Hepatocyte (in vitro differentiated cells): ENCODE results near the gene TULP4. TPM values are rescaled to one million over a fixed set of nuclear protein-coding genes. Genes with fewer than 3 reads are reported as not detected.

Experiments used
- DNase-seq: peaks from one replicate; pipeline ENCODE4 v3.0.0-alpha.2; 2016; ENCODE audit warnings: low spot score
- H2AFZ ChIP-seq: fragments of 200-600 bp; sonication (generic); 2 replicates; pipeline ENCODE4 v1.6.0; 2016; ENCODE audit warnings: antibody characterized with exemption, mild to moderate bottlenecking
- H3K27ac ChIP-seq: fragments of 200-600 bp; sonication (generic); 2 replicates; pipeline ENCODE4 v1.5.1; 2016; ENCODE audit warnings: mild to moderate bottlenecking
- H3K27me3 ChIP-seq: fragments of 200-600 bp; sonication (generic); 2 replicates; pipeline ENCODE4 v1.6.1; 2016
- H3K36me3 ChIP-seq: fragments of 200-600 bp; sonication (generic); replicated peaks from 2 replicates; pipeline ENCODE4 v1.5.1; 2016; ENCODE audit warnings: low read depth; ENCODE audit not compliant: insufficient read depth
- H3K4me1 ChIP-seq: fragments of 200-600 bp; sonication (generic); 2 replicates; pipeline ENCODE4 v1.5.1; 2016; ENCODE audit warnings: mild to moderate bottlenecking, moderate library complexity; ENCODE audit not compliant: insufficient read depth
- H3K4me2 ChIP-seq: fragments of 200-600 bp; sonication (generic); 2 replicates; pipeline ENCODE4 v1.6.0; 2016
- H3K4me3 ChIP-seq: fragments of 200-600 bp; sonication (generic); 2 replicates; pipeline ENCODE4 v1.5.1; 2016; ENCODE audit warnings: mild to moderate bottlenecking
- H3K79me2 ChIP-seq: fragments of 200-600 bp; sonication (generic); 2 replicates; pipeline ENCODE4 v1.6.0; 2017; ENCODE audit warnings: mild to moderate bottlenecking
- H3K9me2 ChIP-seq: fragments of 200-600 bp; sonication (generic); replicated peaks from 2 replicates; pipeline ENCODE4 v1.6.0; 2017; ENCODE audit warnings: mild to moderate bottlenecking; ENCODE audit not compliant: insufficient read depth
- H3K9me3 ChIP-seq: fragments of 200-600 bp; sonication (generic); 2 replicates; pipeline ENCODE4 v1.5.1; 2016; ENCODE audit warnings: low read depth, mild to moderate bottlenecking
- H4K20me1 ChIP-seq: fragments of 200-600 bp; sonication (generic); 2 replicates; pipeline ENCODE4 v1.6.0; 2016; ENCODE audit warnings: mild to moderate bottlenecking; ENCODE audit not compliant: insufficient read depth, poor library complexity, severe bottlenecking
- EZH2 ChIP-seq: fragments of 200-600 bp; sonication (generic); IDR thresholded peaks from 2 replicates; pipeline ENCODE4 v1.6.1; 2016; ENCODE audit warnings: antibody characterized with exemption, mild to moderate bottlenecking, borderline replicate concordance
- EZH2phosphoT487 ChIP-seq: fragments of 200-600 bp; sonication (generic); IDR thresholded peaks from one replicate; pipeline ENCODE4 v1.6.1; 2018; ENCODE audit warnings: antibody characterized with exemption, mild to moderate bottlenecking, low read depth, moderate library complexity; ENCODE audit not compliant: unreplicated experiment, severe bottlenecking
- WGBS: methylation state at CpG from one replicate; pipeline ENCODE4 v1.1.6; 2016; ENCODE audit warnings: low lambda C conversion rate; ENCODE audit errors: missing lambda C conversion rate; 5-methylcytosine and 5-hydroxymethylcytosine counted together
- polyA plus RNA-seq: library from polyadenylated mRNA; unstranded; fragments of >200 nt; fragmentation: Nextera tagmentation; extraction: Ambion mirVana; gene quantifications from 2 replicates; pipeline ENCODE4 v1.2.1, GENCODE V29; 2016
- small RNA-seq: library from RNA; depleted of rRNA; stranded (forward); fragments of <200 nt; gene quantifications from one replicate; pipeline ENCODE3, GENCODE V24; 2014
- total RNA-seq: library from RNA; depleted of rRNA; stranded (reverse); fragments of >200 nt; gene quantifications from 2 replicates; pipeline ENCODE4 v1.2.3, GENCODE V29; 2014
- TF ChIP-seq, protein P1 (sequence below): fragments of 200-600 bp; sonication (generic); IDR thresholded peaks from 2 replicates; pipeline ENCODE4 v1.5.1; 2016; ENCODE audit warnings: antibody characterized with exemption, mild to moderate bottlenecking; ENCODE audit not compliant: poor library complexity

Gene TULP4
- total and polyA plus RNA-seq, 2 experiments from 2014 or later = 30.1 to 129 TPM

DNA sequence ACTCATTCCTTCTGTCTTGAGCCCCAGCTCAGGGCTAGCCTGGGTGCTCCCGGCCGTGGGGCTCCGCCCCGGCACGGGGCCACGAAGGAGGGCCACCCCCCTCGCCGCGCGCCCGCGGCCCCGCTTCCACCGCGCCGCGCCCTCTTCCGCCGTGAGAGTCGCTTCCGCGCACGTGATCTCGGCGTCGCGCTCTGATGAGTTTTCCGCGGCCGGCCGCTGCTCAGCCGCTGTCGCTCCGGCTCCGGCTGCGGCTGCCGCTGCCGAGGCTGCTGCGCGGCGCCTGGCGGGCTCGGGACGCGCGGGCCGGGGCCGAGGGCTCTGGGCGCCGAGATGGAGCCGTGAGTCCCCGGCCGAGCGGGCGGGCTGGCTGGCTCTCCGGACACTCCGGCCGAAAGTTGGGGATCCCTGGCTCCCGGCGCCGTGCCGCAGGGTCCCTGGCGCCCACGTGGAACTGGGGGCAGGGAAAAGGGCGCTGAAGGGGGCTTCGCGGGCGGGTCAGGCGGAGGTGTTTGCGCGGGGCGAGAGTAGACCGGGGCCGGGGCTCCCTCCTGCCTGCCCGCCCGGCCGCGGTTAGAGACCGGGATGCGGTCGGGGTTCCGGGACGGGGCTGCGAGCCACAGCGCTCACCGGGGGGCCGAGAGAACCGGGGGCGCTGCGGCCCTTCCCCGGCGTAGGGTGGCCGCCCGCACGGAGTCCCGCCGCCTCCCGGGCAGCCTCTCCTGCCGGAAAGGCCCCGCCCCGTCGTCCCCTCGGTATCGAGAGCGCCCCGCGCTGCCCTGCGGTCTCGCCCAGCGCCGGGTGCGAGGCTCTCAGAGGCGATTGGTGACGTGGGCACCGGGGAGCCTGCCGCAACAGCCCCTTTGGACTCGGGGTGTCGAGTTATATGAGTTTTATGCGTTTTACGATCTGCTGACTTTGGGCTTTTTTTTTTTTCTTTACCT is 247.9 kb downstream of the TULP4 start, which contains the start of gene TMEM181:
Gene TMEM181, plus strand, starts transcription at position 197 of the 941 bp plus-strand sequence. Its CDS starts 134 bp downstream, at position 331.
- Histone ChIP-seq H3K9me3 (no peaks in the 10 kb centered on the region), H3K4me1 (peaks cover 21% of the 10 kb centered on the region), H2AFZ (peak within 1 kb of the TSS; percentile 98), H3K9me2 (no peaks in the 10 kb centered on the region), H4K20me1 (peaks cover 29% of the 10 kb centered on the region), H3K27me3 (no peaks in the 10 kb centered on the region), H3K4me2 (peak within 1 kb of the TSS; percentile 92), H3K4me3 (peak within 1 kb of the TSS; percentile 85), H3K79me2 (peaks cover 49% of the 10 kb centered on the region), H3K36me3 (no peaks in the 10 kb centered on the region), H3K27ac (peak within 1 kb of the TSS; percentile 99)
- no peak for TF ChIP-seq EZH2
- DNase-seq = peak; percentile 95
- WGBS = 2% methylated on average over 66 of the region's 120 CpGs

GRCh38 chr6:158560836-158561320 is 248.6 kb downstream of the TULP4 start:
- H4K20me1 ChIP-seq = peaks cover 35% of the 10 kb centered on the region
- H3K4me1 ChIP-seq = peaks cover 21% of the 10 kb centered on the region
- H3K4me3 ChIP-seq = peak overlapping the region; percentile 85
- peak overlapping the region; percentile 92 for H3K4me2 ChIP-seq
- H3K9me3 ChIP-seq = no peaks in the 10 kb centered on the region
- TF ChIP-seq EZH2phosphoT487 (no peak), EZH2 (no peak)
- TF ChIP-seq, protein P1, sequence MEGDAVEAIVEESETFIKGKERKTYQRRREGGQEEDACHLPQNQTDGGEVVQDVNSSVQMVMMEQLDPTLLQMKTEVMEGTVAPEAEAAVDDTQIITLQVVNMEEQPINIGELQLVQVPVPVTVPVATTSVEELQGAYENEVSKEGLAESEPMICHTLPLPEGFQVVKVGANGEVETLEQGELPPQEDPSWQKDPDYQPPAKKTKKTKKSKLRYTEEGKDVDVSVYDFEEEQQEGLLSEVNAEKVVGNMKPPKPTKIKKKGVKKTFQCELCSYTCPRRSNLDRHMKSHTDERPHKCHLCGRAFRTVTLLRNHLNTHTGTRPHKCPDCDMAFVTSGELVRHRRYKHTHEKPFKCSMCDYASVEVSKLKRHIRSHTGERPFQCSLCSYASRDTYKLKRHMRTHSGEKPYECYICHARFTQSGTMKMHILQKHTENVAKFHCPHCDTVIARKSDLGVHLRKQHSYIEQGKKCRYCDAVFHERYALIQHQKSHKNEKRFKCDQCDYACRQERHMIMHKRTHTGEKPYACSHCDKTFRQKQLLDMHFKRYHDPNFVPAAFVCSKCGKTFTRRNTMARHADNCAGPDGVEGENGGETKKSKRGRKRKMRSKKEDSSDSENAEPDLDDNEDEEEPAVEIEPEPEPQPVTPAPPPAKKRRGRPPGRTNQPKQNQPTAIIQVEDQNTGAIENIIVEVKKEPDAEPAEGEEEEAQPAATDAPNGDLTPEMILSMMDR = no peak
- peaks cover 57% of the 10 kb centered on the region for H3K79me2 ChIP-seq
- no peaks in the 10 kb centered on the region for H3K9me2 ChIP-seq
- peak overlapping the region; percentile 99 for H3K27ac ChIP-seq
- H3K36me3 ChIP-seq = no peaks in the 10 kb centered on the region
- peak; percentile 56 for DNase-seq
- WGBS = 10% methylated on average over 19 of the region's 19 CpGs
- peak overlapping the region; percentile 94 for H2AFZ ChIP-seq
- H3K27me3 ChIP-seq = no peaks in the 10 kb centered on the region

Small RNA genes lying within 50 kb of the gene (small RNA-seq; reads per million reads assigned to genes)
- gene RN7SL173P = not detected

Other genes starting within 250 kb of the TULP4 start
- 10.9 and 15.2 TPM in 2 replicates for gene SERAC1, start 144.2 kb upstream of the TULP4 start, total RNA-seq
- gene SERAC1, start 144.2 kb upstream of the TULP4 start, polyA plus RNA-seq = 4.9 and 10.5 TPM in 2 replicates
- 4.9 and 6.4 TPM in 2 replicates for gene GTF2H5, start 144.1 kb upstream of the TULP4 start, total RNA-seq
- gene GTF2H5, start 144.1 kb upstream of the TULP4 start, polyA plus RNA-seq = 34.6 and 38.6 TPM in 2 replicates
- gene TMEM181, start 247.6 kb downstream of the TULP4 start, total RNA-seq = 42.0 and 46.9 TPM in 2 replicates
- 17.9 and 20.0 TPM in 2 replicates for gene TMEM181, start 247.6 kb downstream of the TULP4 start, polyA plus RNA-seq